ENCODE results near the gene RHBDL3. TPM values are rescaled to one million over a fixed set of nuclear protein-coding genes. Genes with fewer than 3 reads are reported as not detected.
"Not testable (repeated sequence)": the region's sequence is repeated elsewhere in the genome, so short reads cannot be mapped to it uniquely, and the experiment has no call there.

RHBDL3 gene
- total and polyA plus RNA-seq, 2 of the 8 experiments (the other 6 are each of a cell fraction or from before 2014, with no cell fraction given): 9.6 to 12.2 TPM

DNA sequence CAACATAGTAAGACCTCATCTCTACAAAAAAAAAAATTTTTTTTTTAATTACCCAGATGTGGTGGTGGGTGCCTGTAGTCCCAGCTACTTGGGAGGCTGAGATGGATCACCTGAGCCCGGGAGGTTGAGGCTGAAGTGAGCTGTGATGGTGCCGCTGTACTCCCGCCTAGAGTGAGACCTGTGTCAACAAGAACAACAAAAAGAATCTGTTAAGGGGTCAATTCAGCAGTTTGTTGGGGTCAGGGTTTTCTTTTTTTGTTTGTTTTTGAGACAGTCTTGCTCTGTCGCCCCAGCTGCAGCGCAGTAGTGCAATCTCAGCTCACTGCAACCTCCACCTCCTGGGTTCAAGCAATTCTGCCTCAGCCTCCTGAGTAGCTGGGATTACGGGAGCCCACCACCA lies 54.4 kb downstream of the RHBDL3 start:
- not testable (repeated sequence) for H3K4me2 ChIP-seq (ENCODE audit: insufficient read depth in 1 of 2, low read depth in 2 of 2, low read length in 2 of 2); H3K79me2 ChIP-seq (ENCODE audit: control insufficient read depth in 1 of 2, insufficient read depth in 2 of 2, low read length in 2 of 2); H3K9me3 ChIP-seq (ENCODE audit: insufficient read depth in 2 of 2, low read depth in 1 of 2, low read length in 1 of 2); H2AK5ac ChIP-seq (ENCODE audit: low read depth, low read length); H3K14ac ChIP-seq (ENCODE audit: insufficient read length); FAIRE-seq; H2BK120ac ChIP-seq (replicated peaks; ENCODE audit: low read depth, low read length); H3K4ac ChIP-seq (replicated peaks; ENCODE audit: insufficient read length, low read depth, low read length); DNase-seq (ENCODE audit: low read depth in 1 of 2, low spot score in 2 of 2); H3K27me3 ChIP-seq (replicated peaks in 1 of 4; ENCODE audit: control insufficient read depth in 3 of 4, extremely low read depth in 1 of 4, insufficient read depth in 3 of 4, low read length in 3 of 4); H3K79me1 ChIP-seq (ENCODE audit: low read depth, low read length); H3K4me3 ChIP-seq (ENCODE audit: extremely low read depth in 1 of 4, insufficient read depth in 2 of 4, low read depth in 3 of 4, low read length in 4 of 4); H4K91ac ChIP-seq (replicated peaks; ENCODE audit: insufficient read length, low read length); H3K23me2 ChIP-seq (ENCODE audit: low read depth, low read length); H3K56ac ChIP-seq (replicated peaks; ENCODE audit: insufficient read length, low read depth, low read length); H4K20me1 ChIP-seq (replicated peaks in 1 of 2; ENCODE audit: control insufficient read depth in 1 of 2, insufficient read depth in 2 of 2, low read length in 2 of 2); H4K5ac ChIP-seq (ENCODE audit: insufficient read length, low read depth, low read length); H3K36me3 ChIP-seq (ENCODE audit: control insufficient read depth in 2 of 4, insufficient read depth in 4 of 4, low read length in 3 of 4); H2AFZ ChIP-seq (ENCODE audit: low read length); H3K18ac ChIP-seq (ENCODE audit: extremely low read depth, low read length); H2BK5ac ChIP-seq (ENCODE audit: low read depth, low read length); H2BK20ac ChIP-seq (ENCODE audit: low read length); H2BK12ac ChIP-seq (ENCODE audit: low read depth, low read length); H2BK15ac ChIP-seq (ENCODE audit: low read length); H4K8ac ChIP-seq (ENCODE audit: extremely low read depth, insufficient read depth, low read length); H3K23ac ChIP-seq (ENCODE audit: insufficient read length); H3K27ac ChIP-seq (ENCODE audit: low read depth, low read length); H3K9ac ChIP-seq (replicated peaks in 1 of 4; ENCODE audit: extremely low read depth in 1 of 4, low read depth in 3 of 4, low read length in 3 of 4)
- ChIA-PET CTCF (ENCODE audit: partially characterized antibody) (interaction anchor here (0.6 to 13.3 kb wide), 33 partner anchors 8 to 405 kb away, joined by 3 to 170 read pairs (median 5); partner anchors contain the start of genes PSMD11, RHBDL3 and ZNF207), POLR2A (ENCODE audit: partially characterized antibody) (interaction anchor here (1.2 kb wide), 1 partner anchor 16 kb away, joined by 3 read pairs; no protein-coding TSS in a partner anchor)
- WGBS, 2 experiments (ENCODE audit: extremely low coverage in 1 of 2, insufficient coverage in 1 of 2, insufficient read length in 1 of 2, insufficient replicate concordance in 2 of 2, low coverage in 1 of 2, low lambda C conversion rate in 2 of 2, missing lambda C conversion rate in 1 of 2): 95% methylated on average over 6 of the region's 6 CpGs; no CpG with 5 or more reads in 1 of the 2 experiments
- peaks cover 0 to 13% (median 10%) of the 10 kb centered on the region in 4 experiments; a peak in 6 of 7 replicates for H3K4me1 ChIP-seq (replicated peaks in 1 of 4; ENCODE audit: control insufficient read depth in 3 of 4, insufficient read depth in 4 of 4, low read length in 3 of 4)
